ENCODE data around the gene ARHGAP26. TPM values are rescaled to one million over a fixed set of nuclear protein-coding genes. Genes with fewer than 3 reads are reported as not detected.

The ARHGAP26 gene
- total and polyA plus RNA-seq, 2 experiments from 2014 or later: 9.5 to 16.8 TPM

DNA sequence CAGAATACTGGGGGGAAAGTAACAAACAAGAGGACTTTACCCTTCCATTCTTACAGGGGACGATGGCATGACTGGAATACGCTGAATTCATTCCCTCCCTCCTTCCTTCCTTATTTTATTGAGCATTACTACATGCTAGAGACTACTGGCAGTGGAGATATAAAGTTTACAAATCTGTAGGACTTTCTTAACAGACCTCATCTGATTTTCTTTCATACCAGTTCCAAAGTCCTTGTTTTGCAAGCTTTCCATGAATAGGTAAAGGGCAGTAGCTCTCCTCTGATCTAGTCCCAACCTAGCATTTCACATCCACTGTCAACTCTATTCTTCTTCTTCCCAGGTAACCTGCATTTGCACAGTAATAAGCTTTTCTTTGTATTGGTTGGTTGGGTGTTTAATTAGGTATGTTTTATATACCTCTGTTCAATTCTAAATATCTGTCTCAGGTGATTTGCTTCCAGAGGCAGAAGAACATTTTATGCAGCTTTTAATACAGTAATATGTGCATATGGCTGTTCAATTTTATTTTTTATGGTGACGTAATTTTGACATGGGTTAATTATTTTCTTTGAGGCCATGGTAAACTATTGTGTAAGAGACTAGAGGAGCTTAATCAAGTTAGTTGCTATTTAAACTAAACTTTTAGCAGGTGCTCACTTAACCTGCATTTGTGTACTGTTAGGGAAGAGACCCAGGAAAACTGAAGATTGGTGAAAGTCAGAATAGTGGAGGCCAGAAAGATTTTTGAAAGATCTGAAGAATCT is 150.9 kb downstream of the ARHGAP26 start:
- H3K4me2 ChIP-seq: no peak overlapping the region
- H3K4me3 Mint-ChIP-seq: no peak overlapping the region
- no peaks in the 10 kb centered on the region; the same call in 1 of the 2 replicates for H3F3A ChIP-seq (replicated peaks; ENCODE audit: low read depth)
- H3K36me3 ChIP-seq (ENCODE audit: insufficient read depth): no peaks in the 10 kb centered on the region
- no peaks in the 10 kb centered on the region for H3K9me3 Mint-ChIP-seq
- peaks cover 2% of the 10 kb centered on the region for H3K27me3 Mint-ChIP-seq (ENCODE audit: insufficient read depth, low read depth, poor library complexity)
- no peaks in the 10 kb centered on the region; the same call in 2 of the 3 replicates for H3K36me3 Mint-ChIP-seq (ENCODE audit: low read depth)
- ATAC-seq (no peak), DNase-seq (ENCODE audit: low spot score) (no peak)
- H3K79me2 ChIP-seq (replicated peaks; ENCODE audit: insufficient read depth): no peaks in the 10 kb centered on the region
- H4K20me1 ChIP-seq (replicated peaks; ENCODE audit: insufficient read depth): no peaks in the 10 kb centered on the region
- H3K4me3 ChIP-seq: no peak overlapping the region
- no peak overlapping the region for H3K27ac Mint-ChIP-seq
- no peak overlapping the region for H2AFZ ChIP-seq
- no peaks in the 10 kb centered on the region for H3K9me2 ChIP-seq (ENCODE audit: insufficient read depth)
- H3K4me1 Mint-ChIP-seq: peaks cover 15% of the 10 kb centered on the region
- TF ChIP-seq POLR2AphosphoS5 (IDR thresholded peaks at IDR 0.05; ENCODE audit: low read depth) (no peak), JUNB (IDR thresholded peaks at IDR 0.05; ENCODE audit: unreplicated experiment) (no peak), ZNF331 (CRISPR knock-in tag; IDR thresholded peaks at IDR 0.05; ENCODE audit: low read depth) (no peak), ZNF114 (CRISPR knock-in tag; IDR thresholded peaks at IDR 0.05) (no peak), EZH2phosphoT487 (IDR thresholded peaks at IDR 0.05; ENCODE audit: unreplicated experiment) (no peak), NANOG (IDR thresholded peaks at IDR 0.05; ENCODE audit: borderline replicate concordance) (no peak), STAT1 (IDR thresholded peaks at IDR 0.05; ENCODE audit: unreplicated experiment) (no peak), REST (IDR thresholded peaks at IDR 0.05; ENCODE audit: unreplicated experiment) (no peak)
- TF ChIP-seq, protein P1, sequence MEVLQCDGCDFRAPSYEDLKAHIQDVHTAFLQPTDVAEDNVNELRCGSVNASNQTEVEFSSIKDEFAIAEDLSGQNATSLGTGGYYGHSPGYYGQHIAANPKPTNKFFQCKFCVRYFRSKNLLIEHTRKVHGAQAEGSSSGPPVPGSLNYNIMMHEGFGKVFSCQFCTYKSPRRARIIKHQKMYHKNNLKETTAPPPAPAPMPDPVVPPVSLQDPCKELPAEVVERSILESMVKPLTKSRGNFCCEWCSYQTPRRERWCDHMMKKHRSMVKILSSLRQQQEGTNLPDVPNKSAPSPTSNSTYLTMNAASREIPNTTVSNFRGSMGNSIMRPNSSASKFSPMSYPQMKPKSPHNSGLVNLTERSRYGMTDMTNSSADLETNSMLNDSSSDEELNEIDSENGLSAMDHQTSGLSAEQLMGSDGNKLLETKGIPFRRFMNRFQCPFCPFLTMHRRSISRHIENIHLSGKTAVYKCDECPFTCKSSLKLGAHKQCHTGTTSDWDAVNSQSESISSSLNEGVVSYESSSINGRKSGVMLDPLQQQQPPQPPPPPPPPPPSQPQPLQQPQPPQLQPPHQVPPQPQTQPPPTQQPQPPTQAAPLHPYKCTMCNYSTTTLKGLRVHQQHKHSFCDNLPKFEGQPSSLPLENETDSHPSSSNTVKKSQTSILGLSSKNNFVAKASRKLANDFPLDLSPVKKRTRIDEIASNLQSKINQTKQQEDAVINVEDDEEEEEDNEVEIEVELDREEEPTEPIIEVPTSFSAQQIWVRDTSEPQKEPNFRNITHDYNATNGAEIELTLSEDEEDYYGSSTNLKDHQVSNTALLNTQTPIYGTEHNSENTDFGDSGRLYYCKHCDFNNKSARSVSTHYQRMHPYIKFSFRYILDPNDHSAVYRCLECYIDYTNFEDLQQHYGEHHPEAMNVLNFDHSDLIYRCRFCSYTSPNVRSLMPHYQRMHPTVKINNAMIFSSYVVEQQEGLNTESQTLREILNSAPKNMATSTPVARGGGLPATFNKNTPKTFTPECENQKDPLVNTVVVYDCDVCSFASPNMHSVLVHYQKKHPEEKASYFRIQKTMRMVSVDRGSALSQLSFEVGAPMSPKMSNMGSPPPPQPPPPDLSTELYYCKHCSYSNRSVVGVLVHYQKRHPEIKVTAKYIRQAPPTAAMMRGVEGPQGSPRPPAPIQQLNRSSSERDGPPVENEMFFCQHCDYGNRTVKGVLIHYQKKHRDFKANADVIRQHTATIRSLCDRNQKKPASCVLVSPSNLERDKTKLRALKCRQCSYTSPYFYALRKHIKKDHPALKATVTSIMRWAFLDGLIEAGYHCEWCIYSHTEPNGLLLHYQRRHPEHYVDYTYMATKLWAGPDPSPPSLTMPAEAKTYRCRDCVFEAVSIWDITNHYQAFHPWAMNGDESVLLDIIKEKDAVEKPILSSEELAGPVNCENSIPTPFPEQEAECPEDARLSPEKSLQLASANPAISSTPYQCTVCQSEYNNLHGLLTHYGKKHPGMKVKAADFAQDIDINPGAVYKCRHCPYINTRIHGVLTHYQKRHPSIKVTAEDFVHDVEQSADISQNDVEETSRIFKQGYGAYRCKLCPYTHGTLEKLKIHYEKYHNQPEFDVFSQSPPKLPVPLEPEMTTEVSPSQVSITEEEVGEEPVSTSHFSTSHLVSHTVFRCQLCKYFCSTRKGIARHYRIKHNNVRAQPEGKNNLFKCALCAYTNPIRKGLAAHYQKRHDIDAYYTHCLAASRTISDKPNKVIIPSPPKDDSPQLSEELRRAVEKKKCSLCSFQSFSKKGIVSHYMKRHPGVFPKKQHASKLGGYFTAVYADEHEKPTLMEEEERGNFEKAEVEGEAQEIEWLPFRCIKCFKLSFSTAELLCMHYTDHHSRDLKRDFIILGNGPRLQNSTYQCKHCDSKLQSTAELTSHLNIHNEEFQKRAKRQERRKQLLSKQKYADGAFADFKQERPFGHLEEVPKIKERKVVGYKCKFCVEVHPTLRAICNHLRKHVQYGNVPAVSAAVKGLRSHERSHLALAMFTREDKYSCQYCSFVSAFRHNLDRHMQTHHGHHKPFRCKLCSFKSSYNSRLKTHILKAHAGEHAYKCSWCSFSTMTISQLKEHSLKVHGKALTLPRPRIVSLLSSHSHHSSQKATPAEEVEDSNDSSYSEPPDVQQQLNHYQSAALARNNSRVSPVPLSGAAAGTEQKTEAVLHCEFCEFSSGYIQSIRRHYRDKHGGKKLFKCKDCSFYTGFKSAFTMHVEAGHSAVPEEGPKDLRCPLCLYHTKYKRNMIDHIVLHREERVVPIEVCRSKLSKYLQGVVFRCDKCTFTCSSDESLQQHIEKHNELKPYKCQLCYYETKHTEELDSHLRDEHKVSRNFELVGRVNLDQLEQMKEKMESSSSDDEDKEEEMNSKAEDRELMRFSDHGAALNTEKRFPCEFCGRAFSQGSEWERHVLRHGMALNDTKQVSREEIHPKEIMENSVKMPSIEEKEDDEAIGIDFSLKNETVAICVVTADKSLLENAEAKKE (CRISPR knock-in tag; IDR thresholded peaks at IDR 0.05): no peak
- TF ChIP-seq, protein P2, sequence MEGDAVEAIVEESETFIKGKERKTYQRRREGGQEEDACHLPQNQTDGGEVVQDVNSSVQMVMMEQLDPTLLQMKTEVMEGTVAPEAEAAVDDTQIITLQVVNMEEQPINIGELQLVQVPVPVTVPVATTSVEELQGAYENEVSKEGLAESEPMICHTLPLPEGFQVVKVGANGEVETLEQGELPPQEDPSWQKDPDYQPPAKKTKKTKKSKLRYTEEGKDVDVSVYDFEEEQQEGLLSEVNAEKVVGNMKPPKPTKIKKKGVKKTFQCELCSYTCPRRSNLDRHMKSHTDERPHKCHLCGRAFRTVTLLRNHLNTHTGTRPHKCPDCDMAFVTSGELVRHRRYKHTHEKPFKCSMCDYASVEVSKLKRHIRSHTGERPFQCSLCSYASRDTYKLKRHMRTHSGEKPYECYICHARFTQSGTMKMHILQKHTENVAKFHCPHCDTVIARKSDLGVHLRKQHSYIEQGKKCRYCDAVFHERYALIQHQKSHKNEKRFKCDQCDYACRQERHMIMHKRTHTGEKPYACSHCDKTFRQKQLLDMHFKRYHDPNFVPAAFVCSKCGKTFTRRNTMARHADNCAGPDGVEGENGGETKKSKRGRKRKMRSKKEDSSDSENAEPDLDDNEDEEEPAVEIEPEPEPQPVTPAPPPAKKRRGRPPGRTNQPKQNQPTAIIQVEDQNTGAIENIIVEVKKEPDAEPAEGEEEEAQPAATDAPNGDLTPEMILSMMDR (conservative IDR thresholded peaks at IDR 0.05; ENCODE audit: low read depth in 2 of 2): no peak
- H3K27ac ChIP-seq (ENCODE audit: low read depth): no peak overlapping the region
- H3K27me3 ChIP-seq (ENCODE audit: insufficient read depth): no peaks in the 10 kb centered on the region
- H3K4me1 ChIP-seq (ENCODE audit: insufficient read depth): peaks cover 17% of the 10 kb centered on the region; the same call in 1 of the 2 replicates

Data from GM23338 (cell line).